ENCODE measurements around the gene CSF1.
A peak's percentile ranks its signal among the peaks of the same experiment; 100 is the strongest.
"Not testable (repeated sequence)": the region's sequence is repeated elsewhere in the genome, so short reads cannot be mapped to it uniquely, and the experiment has no call there.

CSF1 gene

DNA sequence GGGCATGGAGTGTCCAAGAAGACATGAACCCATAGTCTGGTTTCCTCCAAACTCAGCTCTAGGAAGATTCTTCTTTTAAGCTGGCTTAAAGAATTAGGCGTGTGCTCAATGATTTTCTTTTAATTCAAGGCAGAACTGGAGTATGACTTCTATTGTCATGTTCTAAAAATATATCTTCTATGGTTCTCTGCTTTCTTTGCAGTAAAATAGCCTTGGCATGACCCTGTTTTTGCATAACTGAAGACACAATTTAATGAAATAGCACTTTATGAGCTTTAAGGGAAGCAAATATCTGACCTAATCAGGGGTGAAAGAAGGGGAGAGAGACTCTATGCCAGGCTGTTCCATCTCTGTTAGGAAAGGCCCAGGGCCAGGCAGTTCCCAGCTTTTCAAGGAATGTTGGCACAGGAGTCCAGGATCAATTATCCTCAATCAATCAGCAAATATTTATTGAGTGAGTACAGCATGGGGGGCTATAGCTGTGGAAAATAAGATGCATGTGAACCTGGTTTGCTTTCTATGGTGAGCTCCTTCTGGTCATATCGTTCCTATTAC is 7.2 kb upstream of the CSF1 start:
- DNase-seq, result no peak

DNA sequence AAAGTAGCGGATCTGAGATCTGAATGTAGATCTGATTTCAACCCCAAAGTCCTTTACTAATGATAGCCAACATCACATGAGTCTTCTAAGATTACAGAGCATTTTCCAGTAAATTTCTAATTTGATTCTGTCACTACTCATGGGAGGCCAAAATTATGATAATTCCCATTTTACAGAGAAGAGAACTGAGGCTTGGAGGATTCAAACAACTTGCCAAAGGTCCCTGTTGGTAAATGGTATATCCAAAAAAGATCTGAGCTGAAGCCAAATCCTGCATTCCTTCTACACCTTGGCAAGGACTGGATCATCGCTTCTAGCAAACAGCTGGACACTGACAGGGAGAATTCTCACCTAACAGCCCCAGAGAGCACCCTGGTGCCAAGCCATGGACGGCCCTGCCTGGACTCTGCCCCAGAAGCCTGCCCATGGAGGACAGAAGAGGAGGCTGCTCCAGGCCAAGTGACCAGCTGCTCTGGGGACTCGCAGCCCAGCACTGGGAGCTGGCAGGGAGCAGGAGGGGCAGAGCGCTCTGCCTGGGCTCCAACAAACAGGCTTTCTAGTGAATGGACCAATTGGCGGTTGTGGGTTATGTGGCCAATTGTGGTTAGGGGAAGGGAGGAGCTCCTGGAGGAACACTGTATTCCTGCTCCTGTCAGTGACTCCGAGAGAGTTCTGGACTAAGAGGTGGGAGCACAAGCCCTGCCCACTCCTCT is 6.4 kb upstream of the CSF1 start:
- DNase-seq, result no peak

DNA sequence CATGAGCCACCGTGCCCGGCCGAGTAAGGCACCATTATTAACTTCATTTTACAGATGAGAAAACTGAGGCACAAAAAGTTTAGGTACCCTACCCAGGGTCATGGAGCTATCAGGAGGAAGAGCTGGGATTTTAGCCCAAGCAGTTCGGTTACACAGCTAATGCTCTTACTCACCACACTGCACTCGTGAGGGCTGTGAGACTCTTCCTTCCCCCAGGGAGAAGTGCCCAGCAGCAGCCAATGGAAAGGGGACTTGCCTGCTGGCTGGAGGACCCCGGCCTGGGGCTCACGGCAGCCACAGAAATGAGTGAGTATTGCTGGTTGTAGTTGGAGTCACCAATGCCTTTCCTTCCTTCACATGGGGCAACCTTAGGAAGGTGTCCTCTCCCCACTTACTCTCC is 5.2 kb upstream of the CSF1 start:
- DNase-seq, result no peak

- DNase-seq, result peak; percentile 41
Observed at GRCh38 chr1:109906160-109906838, 4.3 kb upstream of the CSF1 start.

GRCh38 chr1:109906839-109907180 is 3.8 kb upstream of the CSF1 start:
- peak; percentile 36 for DNase-seq

- peak; percentile 22 for DNase-seq
Observed at GRCh38 chr1:109907190-109907774, 3.4 kb upstream of the CSF1 start.

DNA sequence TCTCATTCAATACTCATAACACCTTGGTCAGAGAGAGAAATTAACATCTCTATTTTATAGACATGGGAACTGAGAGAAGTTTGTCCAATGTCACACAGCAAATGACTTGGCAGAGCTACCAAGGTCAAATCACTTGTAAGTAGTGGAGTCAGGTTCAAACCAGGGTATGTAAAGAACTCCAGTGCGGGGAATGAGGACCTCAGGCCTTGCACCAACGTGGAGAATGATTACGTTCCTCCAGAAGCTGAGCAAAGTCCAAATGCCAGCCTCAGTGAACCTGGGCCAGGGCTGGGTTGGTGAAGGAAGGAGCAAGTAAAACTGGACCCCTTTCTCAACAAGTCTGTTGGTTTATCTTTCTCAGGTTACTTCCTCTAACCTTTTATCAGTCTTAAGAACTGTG is 1.8 kb upstream of the CSF1 start:
- no peak for DNase-seq

DNA sequence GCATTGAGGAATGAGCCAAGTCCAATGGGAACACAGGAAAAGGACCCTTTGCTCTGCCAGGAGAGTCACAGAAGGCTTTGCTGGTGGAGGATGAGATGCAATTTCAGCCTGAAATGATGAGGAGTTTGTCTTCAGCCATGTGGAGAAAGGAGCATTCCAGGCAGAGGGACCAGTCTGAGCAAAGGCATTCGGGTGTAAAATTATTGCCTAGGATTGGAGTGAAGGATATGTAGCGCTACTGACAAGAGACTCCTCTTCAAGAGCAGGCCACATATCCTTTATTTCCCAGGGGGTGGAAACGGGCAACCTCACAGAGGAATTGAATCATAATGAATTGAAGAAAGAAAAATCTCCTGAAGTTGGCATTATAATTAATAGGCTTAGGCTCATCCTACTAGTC is 1.1 kb upstream of the CSF1 start:
- DNase-seq, result no peak

GRCh38 chr1:109910963-109911798 is 532 bp downstream of the CSF1 start:
- DNase-seq, result peak; percentile 47

DNA sequence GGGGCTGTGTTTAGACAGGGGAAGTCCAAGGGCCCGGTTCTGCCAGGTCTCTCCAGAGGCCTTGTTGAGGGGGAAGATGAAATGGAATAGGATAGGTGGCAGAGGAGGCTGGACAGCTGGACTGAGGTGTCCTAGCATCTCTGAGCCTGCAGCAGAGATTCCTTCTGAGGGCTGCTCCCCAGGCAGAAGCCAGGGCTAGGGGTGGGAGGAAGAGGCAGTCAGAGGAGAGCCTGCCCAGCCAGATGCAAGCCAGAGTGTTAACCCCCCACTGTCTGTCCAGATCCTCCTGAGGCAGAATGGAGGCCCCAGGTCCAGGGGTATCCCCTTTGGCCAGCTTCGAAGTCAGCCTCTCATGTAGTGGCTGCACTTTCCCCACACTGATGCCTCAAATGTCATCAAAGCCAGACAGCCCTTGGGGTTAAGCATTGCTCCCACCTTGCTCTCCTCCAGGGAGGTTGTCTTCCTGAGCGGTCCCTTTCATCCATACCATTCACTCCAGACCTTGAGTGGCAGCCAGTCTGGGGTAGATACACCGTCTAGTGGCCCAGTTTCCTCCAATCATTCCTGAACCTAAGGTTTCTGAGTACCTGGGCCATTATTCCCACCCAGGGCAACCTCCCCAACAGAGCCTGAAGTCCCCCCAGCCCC is 1.7 kb downstream of the CSF1 start:
- DNase-seq, result no peak

DNA sequence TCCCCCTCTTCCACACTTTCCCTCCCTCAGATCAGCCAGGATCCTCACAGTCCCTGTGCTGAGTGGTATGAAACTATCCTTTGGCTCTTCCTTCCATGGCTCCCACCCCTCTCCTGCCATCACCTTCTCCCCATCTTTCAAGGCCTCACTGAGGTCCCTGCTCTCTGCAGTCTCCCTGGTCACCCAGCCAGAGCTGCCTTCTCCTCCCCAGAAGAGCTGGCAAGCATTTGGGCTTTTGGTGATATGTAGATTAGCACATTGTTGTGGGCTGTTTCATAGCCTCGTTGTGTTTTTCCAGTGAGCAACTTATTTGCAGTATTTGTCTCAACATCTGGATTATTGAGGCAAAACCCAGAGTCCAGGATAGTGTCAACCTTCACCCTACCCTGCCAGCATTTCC is 2.2 kb downstream of the CSF1 start:
- DNase-seq, result no peak

DNA sequence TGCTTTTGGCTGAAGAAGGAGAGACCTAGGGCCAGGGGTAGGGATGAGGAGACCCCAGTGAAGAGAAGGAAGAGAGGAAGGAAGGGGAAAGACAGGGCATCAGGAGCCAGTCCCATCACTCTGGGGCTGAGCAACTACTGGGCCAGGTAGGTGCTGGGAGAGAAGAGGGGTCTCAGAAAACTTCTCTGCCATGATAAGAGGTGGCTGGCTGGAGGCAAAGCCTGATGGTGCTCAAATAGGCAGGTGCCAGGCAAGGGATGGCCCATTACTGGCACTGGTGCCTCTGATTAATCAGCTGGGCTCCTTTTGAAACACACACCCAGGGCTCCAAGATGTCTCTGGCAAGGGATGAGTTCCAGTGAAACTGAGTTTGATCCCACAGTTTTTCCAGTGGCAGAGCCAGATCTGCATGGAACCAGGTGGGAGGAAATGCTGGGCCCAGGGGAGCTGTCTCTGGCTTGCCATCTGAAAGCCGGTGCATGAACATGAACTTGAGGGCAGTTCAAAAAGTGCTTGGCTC is 2.8 kb downstream of the CSF1 start:
- DNase-seq, result no peak

DNA sequence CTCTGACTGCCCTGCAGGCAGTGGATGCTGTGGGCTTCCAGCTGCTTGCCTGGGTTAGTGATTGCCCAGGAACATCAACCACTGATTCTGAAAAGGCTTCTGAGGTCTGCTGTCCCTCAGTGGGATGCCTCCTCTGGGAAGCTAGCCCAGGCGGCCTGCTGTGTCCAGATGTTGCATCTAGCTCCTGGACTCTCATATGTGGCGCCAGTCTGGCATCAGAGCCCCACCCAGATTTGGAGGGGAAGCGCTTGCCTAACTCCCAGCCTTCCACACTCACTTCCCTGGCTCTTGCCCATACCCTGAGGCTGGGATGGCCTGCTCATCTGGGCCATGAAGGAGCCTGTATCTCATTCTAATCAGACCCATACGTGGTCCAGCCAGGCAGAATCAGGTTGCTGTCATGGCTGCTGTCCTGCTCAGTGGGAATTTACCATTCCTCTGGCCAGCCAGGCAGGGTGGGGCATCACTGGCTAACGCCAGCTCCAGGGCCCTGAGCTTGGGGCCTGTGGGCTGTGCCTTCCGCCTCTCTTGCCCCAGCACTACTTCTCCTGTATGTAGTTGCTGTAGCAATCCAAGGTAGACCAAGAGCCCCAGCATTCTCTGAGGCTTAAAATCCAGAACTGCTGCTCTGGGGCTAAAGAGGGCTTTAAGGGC is 4.1 kb downstream of the CSF1 start:
- DNase-seq, result peak; percentile 79

GRCh38 chr1:109917051-109917767 is 6.6 kb downstream of the CSF1 start:
- DNase-seq, result peak; percentile 5

DNA sequence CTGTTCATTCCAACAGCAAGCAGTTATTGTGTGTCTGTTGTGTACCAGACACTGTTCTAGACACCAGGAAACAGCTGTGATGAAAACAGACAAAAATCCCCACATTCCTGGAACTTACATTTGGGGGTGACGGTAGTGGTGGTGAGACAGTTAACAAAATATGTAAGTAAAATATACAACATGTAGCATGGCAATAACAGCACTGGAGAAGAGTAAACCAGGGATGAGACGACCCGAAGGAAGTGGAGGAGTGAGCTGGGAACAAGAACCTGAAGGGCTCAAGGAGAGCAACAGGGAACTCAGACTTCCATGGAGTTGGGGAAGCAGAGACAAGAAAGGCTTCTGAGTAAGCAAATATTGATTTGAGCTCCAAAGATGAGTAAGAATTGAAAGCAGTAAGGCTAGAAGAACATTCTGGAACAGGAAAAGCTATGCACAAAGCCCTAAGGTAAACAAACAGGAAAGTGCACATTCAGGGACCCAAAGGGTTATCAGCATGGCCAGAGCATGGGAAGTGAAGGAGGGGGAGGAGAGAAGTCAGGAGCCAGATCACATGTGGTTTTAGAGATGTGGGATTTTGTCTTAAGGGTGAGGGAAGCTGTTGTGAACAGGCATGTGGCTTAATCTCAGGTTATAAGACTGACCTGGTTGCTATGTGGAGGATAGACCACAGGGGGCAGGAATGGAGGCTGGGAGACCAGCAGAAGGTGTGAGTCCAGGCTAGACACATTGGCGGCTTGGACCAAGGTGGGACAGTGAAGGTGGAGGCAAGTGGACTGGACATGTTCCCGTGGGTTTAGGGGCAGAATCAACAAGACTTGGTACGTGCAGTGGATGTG is 7.3 kb downstream of the CSF1 start:
- no peak for DNase-seq

DNA sequence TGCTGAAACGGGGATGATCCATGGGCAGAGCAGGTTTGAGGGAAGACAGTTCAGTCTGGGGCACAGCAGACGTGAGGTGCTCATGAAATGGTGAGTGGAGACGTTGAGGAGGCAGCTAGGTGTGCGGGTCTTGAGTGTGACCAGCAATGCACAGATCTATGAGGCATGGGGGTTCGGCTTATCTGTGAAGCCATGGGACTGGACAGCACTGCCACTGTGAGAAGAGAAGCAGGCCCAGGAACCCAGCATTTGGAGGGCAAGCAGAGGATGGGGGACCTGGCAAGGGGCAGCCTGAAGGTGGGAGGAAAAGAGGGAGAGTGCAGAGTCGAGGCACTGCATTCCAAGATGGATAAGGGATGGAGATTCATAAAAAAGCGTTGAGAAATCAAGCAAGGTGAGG is 8.0 kb downstream of the CSF1 start:
- no peak for DNase-seq

DNA sequence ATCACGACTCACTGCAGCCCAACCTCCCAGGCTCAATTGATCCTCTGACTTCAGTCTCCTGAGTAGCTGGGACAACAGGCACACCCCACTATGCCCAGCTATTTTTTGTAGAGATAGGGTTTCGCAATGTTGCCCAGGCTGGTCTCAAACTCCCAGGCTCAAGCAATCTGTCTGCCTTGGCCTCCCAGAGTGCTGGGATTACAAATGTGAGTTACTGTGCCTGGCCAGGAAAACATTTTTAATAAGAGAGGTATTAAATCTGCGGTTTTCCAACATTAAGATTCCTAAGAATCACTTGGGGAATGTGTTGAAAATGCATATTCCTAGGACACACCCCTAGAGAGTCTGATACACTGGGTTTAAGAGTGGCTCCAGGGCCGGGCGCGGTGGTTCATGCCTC is 8.7 kb downstream of the CSF1 start:
- no peak for DNase-seq

DNA sequence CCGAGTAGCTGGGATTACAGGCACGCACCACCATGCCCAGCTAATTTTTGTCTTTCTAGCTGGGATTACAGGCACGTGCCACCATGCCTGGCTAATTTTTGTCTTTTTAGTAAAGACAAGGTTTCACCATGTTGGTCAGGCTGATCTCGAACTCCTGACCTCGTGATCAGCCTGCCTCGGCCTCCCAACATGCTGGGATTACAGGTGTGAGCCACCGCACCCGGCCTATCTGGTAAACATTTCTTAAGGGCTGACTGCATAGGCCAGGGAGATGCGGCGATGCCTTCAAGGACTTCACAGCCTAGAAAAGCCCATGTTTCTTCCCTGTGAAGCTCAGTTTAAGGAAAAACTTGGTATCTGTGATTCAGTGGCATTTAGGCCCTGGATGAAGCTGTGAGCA is 9.7 kb downstream of the CSF1 start:
- not testable (repeated sequence) for DNase-seq

DNA sequence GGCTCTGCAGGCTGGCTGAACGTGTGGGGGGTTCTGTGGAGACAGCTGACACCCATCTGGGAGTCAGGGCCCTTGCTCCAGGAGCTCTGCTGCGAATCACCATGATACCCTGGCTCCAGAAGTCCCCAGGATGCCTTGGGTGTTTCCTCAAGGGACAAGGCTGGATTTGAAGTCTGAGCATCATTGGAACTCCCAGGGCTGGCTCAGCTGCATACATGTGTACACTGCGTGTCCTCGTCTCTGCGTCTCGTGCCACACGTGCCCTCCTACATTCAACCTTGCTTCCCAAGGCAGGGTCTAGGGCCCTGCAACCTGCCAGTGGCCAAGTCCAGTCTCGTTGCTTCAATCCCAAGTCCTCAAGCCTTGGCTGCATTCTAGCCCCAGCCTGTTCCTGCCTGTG is 11.7 kb downstream of the CSF1 start:
- no peak for DNase-seq

Data from NCI-H69 (cell line).